AG04450 (cell line): Measurements from ENCODE around the gene IL1RAPL1. TPM values are rescaled to one million over a fixed set of nuclear protein-coding genes. Genes with fewer than 3 reads are reported as not detected.

Experiments
- CTCF ChIA-PET: fragments of 300-600, 350-600 bp; formaldehyde crosslinking; extraction: SDS; loops from one replicate; lab custom pipeline; 2022; ENCODE audit warnings: antibody characterized with exemption, inconsistent platforms; lab: Charles Lee
- POLR2A ChIA-PET: fragments of 350-600 bp; formaldehyde crosslinking; extraction: SDS; loops from one replicate; lab custom pipeline; 2021; ENCODE audit warnings: antibody characterized with exemption, inconsistent platforms; lab: Yijun Ruan, JAX
- DNase-seq: peaks from one replicate; pipeline ENCODE4 v3.0.0-alpha.2; 2011; ENCODE audit warnings: low read depth, low spot score
- H3K27ac ChIP-seq: one replicate; pipeline ENCODE4 v1.5.1; 2012; ENCODE audit warnings: low read depth, low read length, control low read depth
- H3K27me3 ChIP-seq: one replicate; pipeline ENCODE4 v1.6.0; 2012; ENCODE audit warnings: low read length; ENCODE audit not compliant: control insufficient read depth, insufficient read depth
- H3K4me3 ChIP-seq: 2 replicates; pipeline ENCODE4 v1.5.1; 2011; ENCODE audit warnings: mild to moderate bottlenecking, low read depth, low read length, control low read depth
- H3K9me3 ChIP-seq: 2 replicates; pipeline ENCODE4 v1.5.1; 2012; ENCODE audit warnings: low read length; ENCODE audit not compliant: control insufficient read depth, insufficient read depth
- polyA plus RNA-seq: library from polyadenylated mRNA; depleted of rRNA; stranded (reverse); fragments of >200 nt; gene quantifications from 2 replicates; pipeline ENCODE4 v1.2.3, GENCODE V29; 2011
- TF ChIP-seq, protein P1 (sequence below): IDR thresholded peaks from 2 replicates; pipeline ENCODE4 v1.5.1; 2011; ENCODE audit warnings: low read depth, low read length, control low read depth, inconsistent platforms

Gene IL1RAPL1
- polyA plus RNA-seq, 1 experiment, result 0.93 TPM

DNA sequence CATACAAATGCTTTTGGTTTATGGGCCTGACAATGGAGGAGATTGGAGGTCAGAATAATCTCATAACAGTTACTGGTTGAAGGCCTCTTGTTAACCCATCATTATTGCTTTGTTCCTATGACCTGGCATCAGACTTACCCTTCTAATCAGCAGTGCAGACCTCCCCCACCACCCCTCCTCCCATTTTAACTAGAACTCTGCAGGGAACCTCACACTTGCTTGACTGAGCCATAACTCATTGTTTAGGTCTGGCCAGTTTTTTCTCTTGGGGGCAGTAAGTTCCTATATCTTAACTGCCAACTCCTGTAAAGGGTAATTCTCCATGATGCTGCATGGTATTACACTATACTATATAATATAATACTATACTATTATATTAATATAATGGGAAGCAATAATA lies 609.3 kb downstream of the IL1RAPL1 start:
- no peak overlapping the region for H3K4me3 ChIP-seq
- H3K27me3 ChIP-seq, result no peaks in the 10 kb centered on the region
- ChIA-PET CTCF (no interaction called here), POLR2A (no interaction called here)
- no peaks in the 10 kb centered on the region for H3K9me3 ChIP-seq
- DNase-seq, result no peak
- TF ChIP-seq, protein P1, sequence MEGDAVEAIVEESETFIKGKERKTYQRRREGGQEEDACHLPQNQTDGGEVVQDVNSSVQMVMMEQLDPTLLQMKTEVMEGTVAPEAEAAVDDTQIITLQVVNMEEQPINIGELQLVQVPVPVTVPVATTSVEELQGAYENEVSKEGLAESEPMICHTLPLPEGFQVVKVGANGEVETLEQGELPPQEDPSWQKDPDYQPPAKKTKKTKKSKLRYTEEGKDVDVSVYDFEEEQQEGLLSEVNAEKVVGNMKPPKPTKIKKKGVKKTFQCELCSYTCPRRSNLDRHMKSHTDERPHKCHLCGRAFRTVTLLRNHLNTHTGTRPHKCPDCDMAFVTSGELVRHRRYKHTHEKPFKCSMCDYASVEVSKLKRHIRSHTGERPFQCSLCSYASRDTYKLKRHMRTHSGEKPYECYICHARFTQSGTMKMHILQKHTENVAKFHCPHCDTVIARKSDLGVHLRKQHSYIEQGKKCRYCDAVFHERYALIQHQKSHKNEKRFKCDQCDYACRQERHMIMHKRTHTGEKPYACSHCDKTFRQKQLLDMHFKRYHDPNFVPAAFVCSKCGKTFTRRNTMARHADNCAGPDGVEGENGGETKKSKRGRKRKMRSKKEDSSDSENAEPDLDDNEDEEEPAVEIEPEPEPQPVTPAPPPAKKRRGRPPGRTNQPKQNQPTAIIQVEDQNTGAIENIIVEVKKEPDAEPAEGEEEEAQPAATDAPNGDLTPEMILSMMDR, result no peak
- no peak overlapping the region for H3K27ac ChIP-seq

DNA sequence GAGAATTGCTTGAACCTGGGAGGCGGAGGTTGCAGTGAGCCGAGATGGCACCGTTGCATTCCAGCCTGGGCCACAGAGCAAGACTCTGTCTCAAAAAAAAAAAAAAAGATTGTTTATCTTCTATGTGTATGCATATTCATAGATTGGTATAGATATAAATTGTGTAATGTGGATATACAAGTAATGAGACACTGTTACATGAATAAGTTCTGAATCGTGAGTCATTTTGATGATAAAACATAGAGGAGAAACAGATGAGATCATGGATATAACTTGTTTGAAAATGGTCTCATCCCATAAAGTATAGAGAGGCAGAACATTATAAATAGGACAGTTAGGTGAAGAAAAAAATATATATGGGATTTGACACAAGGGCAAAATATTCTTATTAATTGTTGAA lies 628.0 kb downstream of the IL1RAPL1 start:
- POLR2A ChIA-PET, result no interaction called here
- Histone ChIP-seq H3K27ac (no peak overlapping the region), H3K9me3 (no peaks in the 10 kb centered on the region), H3K4me3 (no peak overlapping the region), H3K27me3 (no peaks in the 10 kb centered on the region)
- no peak for DNase-seq
- CTCF ChIA-PET, result no interaction called here
- TF ChIP-seq, protein P1, result no peak

DNA sequence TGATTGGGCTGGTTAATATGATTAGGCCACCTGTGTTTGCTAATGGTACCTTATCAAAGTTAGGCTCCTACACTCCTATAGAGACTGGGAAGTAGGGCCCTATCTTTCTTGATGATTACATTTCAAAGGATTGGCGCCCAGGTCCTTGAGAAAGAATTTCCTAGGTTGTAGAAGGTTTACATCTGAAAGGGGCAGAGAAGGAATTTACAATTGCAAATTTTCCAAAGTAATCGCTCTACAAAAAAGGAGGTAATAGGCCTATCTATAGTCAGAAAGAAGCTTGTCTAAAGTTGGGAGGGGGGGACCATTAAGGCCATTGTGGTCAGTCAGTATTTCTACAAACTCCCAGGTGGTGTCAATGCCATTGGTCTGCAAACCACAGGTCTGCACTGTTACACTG lies 638.4 kb downstream of the IL1RAPL1 start:
- TF ChIP-seq, protein P1, result no peak
- POLR2A ChIA-PET, result no interaction called here
- Histone ChIP-seq H3K9me3 (no peaks in the 10 kb centered on the region), H3K4me3 (no peak overlapping the region), H3K27me3 (no peaks in the 10 kb centered on the region), H3K27ac (no peak overlapping the region)
- CTCF ChIA-PET, result interaction anchor here (0.5 kb wide), 1 partner anchor 638 kb away, joined by 3 read pairs; the partner anchor contains the start of gene IL1RAPL1
- DNase-seq, result no peak

DNA sequence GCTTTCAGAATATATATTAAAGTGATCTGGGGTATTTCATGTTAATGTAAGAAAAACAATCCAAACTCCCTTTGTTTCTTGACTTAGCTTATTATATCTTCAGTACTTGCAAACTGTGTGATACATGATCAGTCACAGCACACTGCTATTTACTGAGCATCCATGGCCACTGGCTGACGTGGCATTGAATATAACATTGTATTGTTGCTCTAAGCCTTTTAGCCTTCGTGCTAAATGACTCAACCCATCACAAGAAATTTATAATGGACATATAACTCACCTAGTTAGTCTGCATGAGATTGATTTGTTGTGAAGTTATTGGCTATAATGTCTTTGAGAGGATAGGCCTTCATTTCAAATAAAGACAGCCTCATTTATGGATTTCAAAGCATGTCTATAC lies 642.6 kb downstream of the IL1RAPL1 start:
- no peak overlapping the region for H3K27ac ChIP-seq
- CTCF ChIA-PET, result no interaction called here
- POLR2A ChIA-PET, result no interaction called here
- H3K4me3 ChIP-seq, result no peak overlapping the region
- no peaks in the 10 kb centered on the region for H3K27me3 ChIP-seq
- no peak for DNase-seq
- TF ChIP-seq, protein P1, result no peak
- H3K9me3 ChIP-seq, result no peaks in the 10 kb centered on the region

DNA sequence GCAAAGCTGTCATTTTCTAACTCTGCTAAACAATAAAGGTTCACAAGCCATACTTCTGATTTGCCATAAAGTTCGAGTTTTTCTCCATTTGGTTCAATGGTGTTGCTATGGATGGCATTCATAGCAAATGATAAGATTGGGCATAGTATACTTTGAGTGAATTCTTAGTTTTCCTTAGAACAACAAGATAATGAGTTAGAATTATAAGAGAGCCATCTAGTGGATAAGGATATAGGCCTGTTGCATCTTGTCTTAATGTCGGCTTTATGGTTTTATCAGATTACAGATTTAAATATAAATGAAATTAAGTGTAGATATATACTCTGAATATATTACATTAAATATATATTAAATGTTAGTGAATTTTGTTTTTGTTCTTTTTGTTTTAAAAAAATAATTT lies 644.6 kb downstream of the IL1RAPL1 start:
- ChIA-PET CTCF (no interaction called here), POLR2A (no interaction called here)
- DNase-seq, result no peak
- TF ChIP-seq, protein P1, result peak; percentile 52
- Histone ChIP-seq H3K27me3 (no peaks in the 10 kb centered on the region), H3K9me3 (no peaks in the 10 kb centered on the region), H3K4me3 (no peak overlapping the region), H3K27ac (no peak overlapping the region)
